Raji (cell line): ENCODE data around the gene PCYT1A.

Source experiments
- POLR2A ChIP-seq: IDR thresholded peaks from 2 replicates; pipeline ENCODE4 v1.6.1; 2011; ENCODE audit warnings: low read depth, low read length, control low read depth; ENCODE audit not compliant: insufficient read depth

The PCYT1A gene

DNA sequence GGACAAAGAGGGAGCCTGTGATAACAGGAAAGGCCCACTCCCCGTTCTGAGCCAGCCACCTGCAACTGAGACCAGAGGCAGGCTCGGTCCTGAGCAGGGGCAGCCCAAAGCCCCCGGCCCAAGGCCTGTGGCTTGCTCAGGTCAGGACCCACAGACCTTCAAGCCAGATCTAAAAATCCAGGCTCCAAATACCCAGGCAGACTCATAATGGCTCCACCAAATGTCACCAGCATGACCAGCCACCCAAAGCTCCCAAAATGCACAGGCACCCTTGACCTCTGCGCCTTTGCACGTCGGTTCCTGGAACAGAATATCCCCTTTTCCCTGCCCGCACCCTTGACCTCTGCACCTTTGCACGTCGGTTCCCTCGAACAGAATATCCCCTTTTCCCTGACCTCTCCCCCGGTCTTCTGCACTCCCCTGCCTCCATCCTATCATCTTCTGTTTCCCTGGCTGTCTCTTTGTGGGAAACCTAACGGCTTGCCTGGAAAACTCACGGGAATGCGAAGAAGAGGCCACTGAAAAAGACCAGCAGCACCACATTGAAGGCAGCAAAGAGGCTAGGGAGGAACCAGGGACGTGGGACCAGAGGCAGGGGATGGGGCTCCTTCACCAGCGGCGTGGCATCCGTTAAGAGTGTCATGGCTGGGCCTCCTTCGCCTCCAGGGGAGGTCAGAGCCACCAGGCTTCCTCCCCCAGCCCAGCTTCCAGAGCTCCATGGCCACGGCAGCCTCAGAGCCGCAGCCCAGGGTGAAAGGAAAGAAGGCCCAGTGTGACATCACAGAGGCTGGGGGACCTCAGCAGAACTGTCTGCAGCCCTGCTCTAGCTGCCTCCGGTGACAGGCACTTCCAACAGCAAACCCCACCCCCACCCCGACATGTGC is 76.6 kb downstream of the PCYT1A start, which contains the start of gene ZDHHC19:
ZDHHC19 (minus strand) TSS at position 728 of the 884 bp plus-strand sequence; CDS start at position 643, 85 bp downstream.
- no peak for TF ChIP-seq POLR2A

DNA sequence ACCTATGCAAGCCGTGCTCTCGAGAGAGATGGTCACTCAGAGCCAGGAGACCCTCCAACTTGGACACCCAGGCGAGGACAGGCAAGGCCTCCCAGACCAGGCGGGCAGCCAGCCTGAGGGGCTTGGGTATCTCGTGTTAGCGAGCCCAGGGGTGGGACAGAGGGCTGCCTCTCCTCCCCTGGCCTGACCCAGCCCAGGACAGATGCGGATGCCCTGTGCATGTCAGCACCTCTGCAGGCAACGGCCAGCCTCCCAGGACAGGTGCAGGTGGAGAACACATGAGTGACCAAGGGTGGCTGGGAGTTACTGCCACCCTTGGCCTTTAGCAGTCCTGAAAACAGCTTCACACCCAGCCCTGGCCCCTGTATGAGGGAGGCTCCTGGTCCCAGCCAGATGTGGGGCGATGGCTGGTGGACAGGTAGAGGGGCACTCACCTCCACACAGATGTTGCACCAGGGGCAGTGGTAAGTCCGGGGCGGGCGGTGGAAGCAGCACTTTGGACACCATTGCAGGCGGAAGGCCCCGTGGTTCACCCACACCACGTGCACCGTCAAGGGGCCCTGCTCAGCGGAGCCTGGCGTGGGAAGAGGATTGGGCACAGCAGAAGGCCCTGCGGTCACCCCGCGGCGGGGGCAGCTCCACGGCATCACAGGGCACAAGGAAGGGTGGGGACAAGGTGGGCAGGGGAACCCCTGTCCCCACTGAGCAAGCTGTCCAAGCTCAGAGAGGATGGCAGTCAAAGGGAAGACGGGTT is 78.4 kb downstream of the PCYT1A start:
- no peak for TF ChIP-seq POLR2A

GRCh38 chr3:196207833-196208607 is 79.5 kb downstream of the PCYT1A start:
- no peak for TF ChIP-seq POLR2A

- no peak for TF ChIP-seq POLR2A
Measured at GRCh38 chr3:196207159-196207832, 80.2 kb downstream of the PCYT1A start.

GRCh38 chr3:196203846-196204245 is 83.7 kb downstream of the PCYT1A start:
- no peak for TF ChIP-seq POLR2A

DNA sequence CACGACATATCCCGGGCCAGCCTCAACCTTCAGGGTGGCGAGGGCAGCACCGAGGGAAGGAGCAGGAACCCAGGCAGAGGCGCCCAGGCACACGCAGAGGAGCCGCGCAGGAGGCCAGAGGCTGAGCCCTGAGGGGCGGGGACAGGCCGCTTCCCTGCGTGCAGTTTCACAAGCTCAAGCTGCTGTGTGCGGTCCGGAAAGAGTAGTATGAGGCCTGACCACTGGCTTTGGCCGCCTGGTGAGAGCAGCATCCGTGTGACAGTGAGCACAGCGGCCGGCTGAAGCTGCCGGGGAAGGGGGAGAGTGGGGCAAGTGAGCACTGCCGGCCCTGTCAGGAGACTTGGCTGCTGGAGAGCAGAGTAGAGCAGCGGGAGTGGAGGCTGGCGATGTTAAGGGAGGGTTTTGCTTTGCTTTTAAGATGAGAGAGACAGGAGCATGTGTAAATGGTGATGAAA is 85.0 kb downstream of the PCYT1A start:
- no peak for TF ChIP-seq POLR2A

DNA sequence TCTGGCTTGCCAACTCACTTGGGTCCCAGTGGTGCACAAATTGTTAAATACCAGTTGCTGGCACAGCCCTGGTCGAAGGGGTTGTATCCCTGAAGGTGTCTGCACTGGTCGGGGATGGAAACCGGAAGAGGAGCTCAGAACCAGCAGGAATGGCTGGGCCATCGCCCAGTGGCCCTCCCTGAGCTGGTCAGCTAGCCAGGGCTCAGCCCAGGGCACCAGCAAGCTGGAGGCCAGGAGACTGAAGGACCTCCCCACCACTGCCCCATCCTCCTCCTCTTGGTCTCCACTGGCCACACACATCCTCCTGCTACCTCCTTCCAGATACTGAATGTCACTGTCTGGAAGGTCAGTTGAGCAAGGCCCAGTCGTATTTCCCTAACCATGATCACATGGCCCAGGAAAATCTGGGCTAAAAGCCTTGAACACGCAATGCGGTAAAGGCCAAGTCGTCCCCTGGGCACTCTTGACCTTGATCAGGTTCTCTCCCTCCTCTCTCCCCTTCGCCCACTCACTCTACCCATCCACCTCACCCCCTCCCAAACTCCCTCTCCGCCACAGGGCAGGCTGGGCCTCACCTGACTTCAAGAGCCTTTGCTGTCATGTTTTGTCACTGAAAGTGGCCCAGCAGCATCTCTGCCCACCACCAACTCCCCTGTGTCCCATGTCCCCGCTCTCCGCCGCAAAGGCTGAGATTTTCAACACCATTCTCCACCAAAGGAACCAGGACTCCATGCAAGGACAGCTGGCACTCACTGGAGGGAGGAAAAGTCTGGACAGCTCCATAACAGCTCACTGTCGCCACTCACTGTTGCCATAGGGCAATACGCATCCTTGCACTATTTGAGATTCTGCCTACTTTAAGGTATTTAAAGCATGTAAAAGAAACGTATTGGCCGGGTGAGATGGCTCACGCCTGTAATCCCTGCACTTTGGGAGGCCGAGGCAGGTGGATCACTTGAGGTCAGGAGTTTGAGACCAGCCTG is 88.5 kb downstream of the PCYT1A start:
- TF ChIP-seq POLR2A, result no peak

DNA sequence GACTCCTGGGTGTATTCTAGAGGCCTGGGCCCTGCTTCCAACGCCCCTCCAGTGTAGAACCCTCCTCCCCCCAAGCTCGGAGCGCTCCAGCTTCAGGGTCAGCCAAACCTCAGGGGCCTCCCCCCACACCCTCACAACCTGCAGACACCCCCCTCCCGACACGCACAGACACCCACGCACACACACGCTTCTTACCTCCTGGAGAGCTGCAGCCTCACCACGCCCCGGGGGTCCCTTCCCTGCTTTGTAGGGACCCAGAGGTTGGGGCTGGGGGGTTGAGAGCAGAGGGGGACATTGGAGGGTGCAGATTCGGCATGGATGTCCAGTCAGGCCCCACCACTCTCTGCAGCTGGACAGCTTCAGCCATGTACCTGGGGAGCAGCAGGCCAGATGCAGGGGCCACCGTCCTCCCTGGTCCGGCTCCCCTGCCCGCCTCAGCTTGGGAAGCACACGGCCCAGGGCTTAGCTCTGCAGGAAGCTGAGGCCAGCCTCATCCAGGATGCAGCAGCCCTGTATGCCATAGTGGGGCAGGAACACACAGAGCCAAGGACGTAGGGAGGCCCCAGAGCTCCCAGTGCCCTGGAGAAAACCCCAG is 89.3 kb downstream of the PCYT1A start:
- TF ChIP-seq POLR2A, result no peak

DNA sequence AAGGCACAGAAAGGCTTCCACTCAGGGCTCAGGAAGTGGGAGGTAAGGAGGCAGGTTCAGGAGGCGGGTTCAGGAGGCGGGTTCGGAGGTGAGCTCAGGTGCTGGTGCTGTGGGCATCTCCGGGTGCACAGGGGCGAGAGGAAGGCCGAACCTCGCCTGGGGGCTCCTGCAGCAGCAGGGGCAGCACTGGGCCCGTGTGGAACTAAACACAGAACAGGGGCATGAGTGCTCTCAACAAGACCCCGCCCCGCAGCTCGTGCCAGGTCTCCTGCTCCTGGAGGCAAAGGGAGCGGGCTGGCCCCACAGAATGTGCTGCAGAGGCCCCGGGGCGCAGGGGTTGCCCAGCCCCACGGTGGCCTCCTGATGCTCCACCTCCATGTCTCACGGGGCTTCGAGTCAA is 90.0 kb downstream of the PCYT1A start:
- TF ChIP-seq POLR2A, result no peak

DNA sequence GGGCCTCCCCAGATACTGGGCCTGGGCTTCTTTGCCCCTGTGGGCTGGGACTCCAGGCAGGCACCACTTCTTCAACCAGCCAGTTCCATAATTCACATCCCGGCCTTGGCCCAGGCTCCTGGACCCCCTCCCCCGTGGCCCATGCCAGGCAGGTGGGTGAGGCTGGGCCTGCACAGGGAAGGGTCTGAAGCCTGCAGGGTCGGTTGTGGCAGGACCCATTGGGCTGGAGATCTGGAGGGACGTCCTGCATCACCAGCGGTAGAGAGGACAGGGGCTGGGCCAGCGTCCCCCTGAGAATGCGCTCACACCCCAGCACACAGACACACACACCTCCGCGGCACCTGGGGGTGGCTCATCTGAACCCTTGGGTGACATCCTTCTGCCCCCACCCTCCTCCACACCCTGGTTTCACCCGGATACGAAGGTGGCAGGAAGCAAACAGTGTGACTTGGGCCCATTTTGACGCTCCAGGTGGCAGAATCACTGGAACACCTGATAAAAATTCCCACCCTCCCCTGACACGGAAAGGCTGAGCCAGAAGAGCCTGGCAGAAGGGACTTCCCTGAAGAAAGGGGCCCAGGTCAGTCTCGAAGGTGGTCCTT is 91.8 kb downstream of the PCYT1A start:
- no peak for TF ChIP-seq POLR2A

GRCh38 chr3:196194542-196194915 is 93.0 kb downstream of the PCYT1A start:
- TF ChIP-seq POLR2A, result no peak

GRCh38 chr3:196193736-196194541 is 93.6 kb downstream of the PCYT1A start:
- TF ChIP-seq POLR2A, result no peak

- no peak for TF ChIP-seq POLR2A
Measured at GRCh38 chr3:196193133-196193735, 94.3 kb downstream of the PCYT1A start.
